ENCODE data around the gene LZTS2.
A peak's percentile ranks its signal among the peaks of the same experiment; 100 is the strongest.

Gene LZTS2

DNA sequence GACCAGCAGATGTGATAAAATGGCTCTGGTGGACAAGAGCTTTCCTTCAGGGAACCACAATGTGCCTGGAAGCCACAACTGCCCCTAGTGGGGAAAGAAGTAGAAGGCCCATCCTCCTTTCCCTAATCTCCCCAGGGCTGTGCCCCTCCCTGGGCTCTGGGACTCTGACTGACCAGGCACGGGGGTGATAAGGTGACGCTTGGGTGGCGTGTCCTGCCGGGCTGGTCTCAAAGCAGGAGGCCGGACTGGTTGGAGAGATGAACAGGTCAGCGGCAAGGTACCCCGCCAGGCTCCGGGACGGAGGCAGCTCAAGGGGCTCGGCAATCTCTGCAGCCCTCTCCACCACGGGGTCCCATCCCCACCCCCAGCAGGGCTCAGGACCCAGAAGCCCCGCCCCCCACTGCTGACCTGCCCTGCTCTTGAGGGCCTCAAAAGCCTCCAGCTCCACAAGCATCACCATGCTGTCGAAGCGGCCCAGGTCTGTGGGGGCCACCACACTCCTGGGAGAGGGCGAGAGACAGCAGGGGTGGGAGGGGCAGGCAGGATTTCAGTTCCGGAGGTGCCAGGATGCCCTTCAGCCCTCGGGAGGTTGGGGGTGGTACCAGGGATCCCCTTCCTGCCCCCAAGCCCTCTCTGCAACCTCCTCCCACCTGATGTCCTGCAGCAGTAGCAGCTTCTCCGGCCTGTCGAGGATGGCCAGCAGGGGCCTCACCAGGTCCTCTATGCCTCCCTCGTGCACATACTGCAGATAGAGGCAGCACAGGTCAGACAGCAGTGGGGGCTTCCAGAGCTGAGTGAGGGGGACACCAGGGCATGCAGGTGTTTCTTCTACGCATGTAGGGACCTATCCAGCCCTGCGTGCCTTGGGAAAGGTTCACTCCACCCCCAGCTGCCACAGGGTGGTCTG, 12.2 kb downstream of the LZTS2 start:
- POLR2A ChIA-PET = interaction anchor here (1.2 to 2.4 kb wide), 2 partner anchors 13 to 50 kb away, joined by 4 to 7 read pairs; partner anchors contain the start of gene KAZALD1
- Histone ChIP-seq H3K27ac (ENCODE audit: extremely low read depth, low read depth, low read length) (no peak overlapping the region), H3K9me3 (ENCODE audit: control insufficient read depth, insufficient read depth, low read depth, low read length) (no peaks in the 10 kb centered on the region), H3K4me1 (ENCODE audit: control insufficient read depth, insufficient read depth, low read length) (peaks cover 4% of the 10 kb centered on the region; the same call in 1 of the 2 replicates), H3K4me3 (ENCODE audit: low read depth, low read length) (no peak overlapping the region), H3K36me3 (ENCODE audit: control insufficient read depth in 2 of 2, insufficient read depth in 1 of 2, low read length in 2 of 2) (peaks cover 0 to 10% of the 10 kb centered on the region in 2 experiments; a peak in 1 of 3 replicates)
- CTCF ChIA-PET = interaction anchor here (0.6 to 4.8 kb wide), 12 partner anchors 8 to 131 kb away, joined by 3 to 64 read pairs (median 4); partner anchors contain the start of gene LZTS2
- no peak for TF ChIP-seq ZNF335 (tag by site-specific recombination; conservative IDR thresholded peaks at IDR 0.05)
- TF ChIP-seq ZNF654 (tag by site-specific recombination; IDR thresholded peaks at IDR 0.05; ENCODE audit: low read depth) = no peak
- TF ChIP-seq, protein P1, sequence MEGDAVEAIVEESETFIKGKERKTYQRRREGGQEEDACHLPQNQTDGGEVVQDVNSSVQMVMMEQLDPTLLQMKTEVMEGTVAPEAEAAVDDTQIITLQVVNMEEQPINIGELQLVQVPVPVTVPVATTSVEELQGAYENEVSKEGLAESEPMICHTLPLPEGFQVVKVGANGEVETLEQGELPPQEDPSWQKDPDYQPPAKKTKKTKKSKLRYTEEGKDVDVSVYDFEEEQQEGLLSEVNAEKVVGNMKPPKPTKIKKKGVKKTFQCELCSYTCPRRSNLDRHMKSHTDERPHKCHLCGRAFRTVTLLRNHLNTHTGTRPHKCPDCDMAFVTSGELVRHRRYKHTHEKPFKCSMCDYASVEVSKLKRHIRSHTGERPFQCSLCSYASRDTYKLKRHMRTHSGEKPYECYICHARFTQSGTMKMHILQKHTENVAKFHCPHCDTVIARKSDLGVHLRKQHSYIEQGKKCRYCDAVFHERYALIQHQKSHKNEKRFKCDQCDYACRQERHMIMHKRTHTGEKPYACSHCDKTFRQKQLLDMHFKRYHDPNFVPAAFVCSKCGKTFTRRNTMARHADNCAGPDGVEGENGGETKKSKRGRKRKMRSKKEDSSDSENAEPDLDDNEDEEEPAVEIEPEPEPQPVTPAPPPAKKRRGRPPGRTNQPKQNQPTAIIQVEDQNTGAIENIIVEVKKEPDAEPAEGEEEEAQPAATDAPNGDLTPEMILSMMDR (tag by site-specific recombination; IDR thresholded peaks at IDR 0.05) = peak; percentile 34
- TF ChIP-seq, protein P2, sequence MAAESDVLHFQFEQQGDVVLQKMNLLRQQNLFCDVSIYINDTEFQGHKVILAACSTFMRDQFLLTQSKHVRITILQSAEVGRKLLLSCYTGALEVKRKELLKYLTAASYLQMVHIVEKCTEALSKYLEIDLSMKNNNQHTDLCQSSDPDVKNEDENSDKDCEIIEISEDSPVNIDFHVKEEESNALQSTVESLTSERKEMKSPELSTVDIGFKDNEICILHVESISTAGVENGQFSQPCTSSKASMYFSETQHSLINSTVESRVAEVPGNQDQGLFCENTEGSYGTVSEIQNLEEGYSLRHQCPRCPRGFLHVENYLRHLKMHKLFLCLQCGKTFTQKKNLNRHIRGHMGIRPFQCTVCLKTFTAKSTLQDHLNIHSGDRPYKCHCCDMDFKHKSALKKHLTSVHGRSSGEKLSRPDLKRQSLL (tag by site-specific recombination; IDR thresholded peaks at IDR 0.05) = peak; percentile 74
- TF ChIP-seq, protein P3, sequence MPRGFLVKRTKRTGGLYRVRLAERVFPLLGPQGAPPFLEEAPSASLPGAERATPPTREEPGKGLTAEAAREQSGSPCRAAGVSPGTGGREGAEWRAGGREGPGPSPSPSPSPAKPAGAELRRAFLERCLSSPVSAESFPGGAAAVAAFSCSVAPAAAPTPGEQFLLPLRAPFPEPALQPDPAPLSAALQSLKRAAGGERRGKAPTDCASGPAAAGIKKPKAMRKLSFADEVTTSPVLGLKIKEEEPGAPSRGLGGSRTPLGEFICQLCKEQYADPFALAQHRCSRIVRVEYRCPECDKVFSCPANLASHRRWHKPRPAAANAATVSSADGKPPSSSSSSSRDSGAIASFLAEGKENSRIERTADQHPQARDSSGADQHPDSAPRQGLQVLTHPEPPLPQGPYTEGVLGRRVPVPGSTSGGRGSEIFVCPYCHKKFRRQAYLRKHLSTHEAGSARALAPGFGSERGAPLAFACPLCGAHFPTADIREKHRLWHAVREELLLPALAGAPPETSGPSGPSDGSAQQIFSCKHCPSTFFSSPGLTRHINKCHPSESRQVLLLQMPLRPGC (tag by site-specific recombination; IDR thresholded peaks at IDR 0.05) = no peak
- TF ChIP-seq ZNF610 (tag by site-specific recombination; IDR thresholded peaks at IDR 0.05; ENCODE audit: borderline replicate concordance) = no peak
- TF ChIP-seq, protein P4, sequence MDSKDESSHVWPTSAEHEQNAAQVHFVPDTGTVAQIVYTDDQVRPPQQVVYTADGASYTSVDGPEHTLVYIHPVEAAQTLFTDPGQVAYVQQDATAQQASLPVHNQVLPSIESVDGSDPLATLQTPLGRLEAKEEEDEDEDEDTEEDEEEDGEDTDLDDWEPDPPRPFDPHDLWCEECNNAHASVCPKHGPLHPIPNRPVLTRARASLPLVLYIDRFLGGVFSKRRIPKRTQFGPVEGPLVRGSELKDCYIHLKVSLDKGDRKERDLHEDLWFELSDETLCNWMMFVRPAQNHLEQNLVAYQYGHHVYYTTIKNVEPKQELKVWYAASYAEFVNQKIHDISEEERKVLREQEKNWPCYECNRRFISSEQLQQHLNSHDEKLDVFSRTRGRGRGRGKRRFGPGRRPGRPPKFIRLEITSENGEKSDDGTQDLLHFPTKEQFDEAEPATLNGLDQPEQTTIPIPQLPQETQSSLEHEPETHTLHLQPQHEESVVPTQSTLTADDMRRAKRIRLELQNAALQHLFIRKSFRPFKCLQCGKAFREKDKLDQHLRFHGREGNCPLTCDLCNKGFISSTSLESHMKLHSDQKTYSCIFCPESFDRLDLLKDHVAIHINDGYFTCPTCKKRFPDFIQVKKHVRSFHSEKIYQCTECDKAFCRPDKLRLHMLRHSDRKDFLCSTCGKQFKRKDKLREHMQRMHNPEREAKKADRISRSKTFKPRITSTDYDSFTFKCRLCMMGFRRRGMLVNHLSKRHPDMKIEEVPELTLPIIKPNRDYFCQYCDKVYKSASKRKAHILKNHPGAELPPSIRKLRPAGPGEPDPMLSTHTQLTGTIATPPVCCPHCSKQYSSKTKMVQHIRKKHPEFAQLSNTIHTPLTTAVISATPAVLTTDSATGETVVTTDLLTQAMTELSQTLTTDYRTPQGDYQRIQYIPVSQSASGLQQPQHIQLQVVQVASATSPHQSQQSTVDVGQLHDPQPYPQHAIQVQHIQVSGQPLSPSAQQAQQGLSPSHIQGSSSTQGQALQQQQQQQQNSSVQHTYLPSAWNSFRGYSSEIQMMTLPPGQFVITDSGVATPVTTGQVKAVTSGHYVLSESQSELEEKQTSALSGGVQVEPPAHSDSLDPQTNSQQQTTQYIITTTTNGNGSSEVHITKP (tag by site-specific recombination; IDR thresholded peaks at IDR 0.05) = peak; percentile 37; the same call in 1 of the 2 replicates
- no peak for TF ChIP-seq ZNF394 (tag by site-specific recombination; IDR thresholded peaks at IDR 0.05; ENCODE audit: borderline replicate concordance)
- TF ChIP-seq GLIS2 (tag by site-specific recombination; IDR thresholded peaks at IDR 0.05) = 0 out of 2 replicates have a peak, but pooled peaks have one; percentile 42

DNA sequence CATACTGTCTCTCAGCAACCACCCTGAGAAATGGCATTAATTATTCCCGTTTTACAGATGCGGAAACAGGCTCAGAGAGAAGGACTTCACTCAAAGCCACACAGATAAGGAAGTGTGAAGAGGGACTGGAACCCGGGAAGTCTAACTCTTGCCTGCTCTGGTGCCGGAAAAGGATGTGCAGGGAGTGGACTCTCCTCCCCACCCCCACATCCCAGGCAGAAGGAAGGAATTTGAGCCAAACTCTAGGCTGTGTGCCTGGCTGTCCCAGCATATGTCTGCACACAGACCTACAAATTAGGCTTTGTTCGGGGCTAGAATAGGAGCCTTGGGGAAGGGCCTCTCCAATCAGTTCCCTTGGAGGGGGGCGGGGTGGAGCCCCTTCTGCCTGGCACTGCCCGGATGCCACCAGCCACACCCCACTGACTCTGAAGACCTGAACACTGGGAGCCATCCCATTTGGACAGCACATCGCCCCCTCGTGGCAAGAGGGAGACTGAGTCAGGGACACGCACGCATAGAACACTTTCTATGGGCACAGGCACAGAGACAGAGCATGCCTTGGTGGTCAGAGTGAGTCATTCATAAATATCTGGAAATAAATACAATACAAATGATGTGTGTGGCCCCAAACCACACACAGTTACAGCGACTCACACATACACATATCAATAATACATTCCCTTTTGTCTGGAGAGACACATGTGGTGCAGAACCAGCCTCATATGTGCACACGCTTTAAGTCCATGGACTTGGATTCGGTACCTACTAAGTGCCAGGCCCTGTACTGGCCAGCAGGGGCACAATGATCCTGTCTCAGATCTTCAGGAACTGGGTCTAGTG, 13.1 kb downstream of the LZTS2 start:
- H3K36me3 ChIP-seq (ENCODE audit: control insufficient read depth in 2 of 2, insufficient read depth in 1 of 2, low read length in 2 of 2) = peaks cover 0 to 2% of the 10 kb centered on the region in 2 experiments; a peak in 1 of 3 replicates
- no peak overlapping the region for H3K27ac ChIP-seq (ENCODE audit: extremely low read depth, low read depth, low read length)
- H3K4me3 ChIP-seq (ENCODE audit: low read depth, low read length) = no peak overlapping the region
- H3K9me3 ChIP-seq (ENCODE audit: control insufficient read depth, insufficient read depth, low read depth, low read length) = no peaks in the 10 kb centered on the region
- POLR2A ChIA-PET = interaction anchor here (2.4 kb wide), 1 partner anchor 14 kb away, joined by 7 read pairs; no protein-coding TSS in a partner anchor
- CTCF ChIA-PET = interaction anchor here (0.6 to 4.8 kb wide), 9 partner anchors 9 to 132 kb away, joined by 3 to 64 read pairs (median 6); partner anchors contain the start of gene LZTS2
- peaks cover 4% of the 10 kb centered on the region; the same call in 1 of the 2 replicates for H3K4me1 ChIP-seq (ENCODE audit: control insufficient read depth, insufficient read depth, low read length)
- TF ChIP-seq KLF1 (tag by site-specific recombination; IDR thresholded peaks at IDR 0.05) (0 out of 2 replicates have a peak, but pooled peaks have one; percentile 48), KLF9 (tag by site-specific recombination; IDR thresholded peaks at IDR 0.05; ENCODE audit: low read depth) (peak; percentile 65; the same call in 1 of the 2 replicates), IKZF3 (tag by site-specific recombination; IDR thresholded peaks at IDR 0.05) (peak; percentile 33; the same call in 1 of the 2 replicates), ZNF776 (tag by site-specific recombination; IDR thresholded peaks at IDR 0.05; ENCODE audit: borderline replicate concordance) (no peak), GLIS2 (tag by site-specific recombination; IDR thresholded peaks at IDR 0.05) (peak; percentile 51; the same call in 1 of the 2 replicates), ZNF121 (tag by site-specific recombination; IDR thresholded peaks at IDR 0.05) (no peak)
- TF ChIP-seq, protein P5, sequence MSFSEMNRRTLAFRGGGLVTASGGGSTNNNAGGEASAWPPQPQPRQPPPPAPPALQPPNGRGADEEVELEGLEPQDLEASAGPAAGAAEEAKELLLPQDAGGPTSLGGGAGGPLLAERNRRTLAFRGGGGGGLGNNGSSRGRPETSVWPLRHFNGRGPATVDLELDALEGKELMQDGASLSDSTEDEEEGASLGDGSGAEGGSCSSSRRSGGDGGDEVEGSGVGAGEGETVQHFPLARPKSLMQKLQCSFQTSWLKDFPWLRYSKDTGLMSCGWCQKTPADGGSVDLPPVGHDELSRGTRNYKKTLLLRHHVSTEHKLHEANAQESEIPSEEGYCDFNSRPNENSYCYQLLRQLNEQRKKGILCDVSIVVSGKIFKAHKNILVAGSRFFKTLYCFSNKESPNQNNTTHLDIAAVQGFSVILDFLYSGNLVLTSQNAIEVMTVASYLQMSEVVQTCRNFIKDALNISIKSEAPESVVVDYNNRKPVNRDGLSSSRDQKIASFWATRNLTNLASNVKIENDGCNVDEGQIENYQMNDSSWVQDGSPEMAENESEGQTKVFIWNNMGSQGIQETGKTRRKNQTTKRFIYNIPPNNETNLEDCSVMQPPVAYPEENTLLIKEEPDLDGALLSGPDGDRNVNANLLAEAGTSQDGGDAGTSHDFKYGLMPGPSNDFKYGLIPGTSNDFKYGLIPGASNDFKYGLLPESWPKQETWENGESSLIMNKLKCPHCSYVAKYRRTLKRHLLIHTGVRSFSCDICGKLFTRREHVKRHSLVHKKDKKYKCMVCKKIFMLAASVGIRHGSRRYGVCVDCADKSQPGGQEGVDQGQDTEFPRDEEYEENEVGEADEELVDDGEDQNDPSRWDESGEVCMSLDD (tag by site-specific recombination; IDR thresholded peaks at IDR 0.05) = 0 out of 2 replicates have a peak, but pooled peaks have one; percentile 35
- TF ChIP-seq, protein P6, sequence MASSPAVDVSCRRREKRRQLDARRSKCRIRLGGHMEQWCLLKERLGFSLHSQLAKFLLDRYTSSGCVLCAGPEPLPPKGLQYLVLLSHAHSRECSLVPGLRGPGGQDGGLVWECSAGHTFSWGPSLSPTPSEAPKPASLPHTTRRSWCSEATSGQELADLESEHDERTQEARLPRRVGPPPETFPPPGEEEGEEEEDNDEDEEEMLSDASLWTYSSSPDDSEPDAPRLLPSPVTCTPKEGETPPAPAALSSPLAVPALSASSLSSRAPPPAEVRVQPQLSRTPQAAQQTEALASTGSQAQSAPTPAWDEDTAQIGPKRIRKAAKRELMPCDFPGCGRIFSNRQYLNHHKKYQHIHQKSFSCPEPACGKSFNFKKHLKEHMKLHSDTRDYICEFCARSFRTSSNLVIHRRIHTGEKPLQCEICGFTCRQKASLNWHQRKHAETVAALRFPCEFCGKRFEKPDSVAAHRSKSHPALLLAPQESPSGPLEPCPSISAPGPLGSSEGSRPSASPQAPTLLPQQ (tag by site-specific recombination; IDR thresholded peaks at IDR 0.05) = 0 out of 2 replicates have a peak, but pooled peaks have one; percentile 25
